ENCODE data around the gene RPS6KA5.

RPS6KA5 gene

DNA sequence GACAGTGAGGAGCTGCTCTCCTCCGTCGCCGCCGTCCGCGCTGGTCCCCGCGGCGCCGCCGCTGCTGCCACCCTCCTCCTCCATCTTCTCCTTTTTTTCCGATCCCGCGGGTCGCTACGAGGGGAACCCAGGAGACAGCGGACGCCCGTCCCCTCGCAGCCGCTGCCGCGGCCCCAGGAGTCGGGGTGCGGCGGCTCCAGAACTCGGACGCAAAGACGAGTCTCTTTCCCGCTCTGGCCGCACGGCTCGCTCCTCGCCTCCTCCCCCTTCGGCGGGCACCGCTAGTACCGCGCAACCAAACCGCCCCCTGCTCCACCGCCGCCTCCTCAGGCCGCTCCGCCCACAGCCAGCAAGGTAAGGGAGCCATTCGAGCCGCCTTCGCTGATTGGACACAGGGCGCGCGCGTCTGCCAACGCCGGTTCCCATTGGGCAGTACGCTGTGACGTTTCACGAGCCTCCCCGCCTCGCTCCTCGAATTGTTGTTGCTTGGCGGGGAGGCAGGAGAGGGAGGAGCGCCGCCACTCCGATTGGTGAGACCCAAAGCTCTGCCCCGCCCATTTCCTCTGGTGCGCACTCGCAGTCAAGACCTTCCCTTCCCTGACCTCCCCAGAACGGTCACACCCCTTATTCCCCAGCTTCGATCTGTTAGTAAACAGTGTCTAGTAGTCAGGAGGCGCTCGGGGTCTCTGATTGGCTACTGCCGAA, at the start of gene RPS6KA5:
Gene RPS6KA5, minus strand, starts transcription at position 291 of the 705 bp plus-strand sequence. Its CDS starts 207 bp downstream, at position 84.
- Histone ChIP-seq H3K9ac (ENCODE audit: low read length) (peak within 1 kb of the TSS; percentile 86), H3K79me2 (ENCODE audit: low read length) (peaks cover 22% of the 10 kb centered on the region)
- TF ChIP-seq, protein P1, sequence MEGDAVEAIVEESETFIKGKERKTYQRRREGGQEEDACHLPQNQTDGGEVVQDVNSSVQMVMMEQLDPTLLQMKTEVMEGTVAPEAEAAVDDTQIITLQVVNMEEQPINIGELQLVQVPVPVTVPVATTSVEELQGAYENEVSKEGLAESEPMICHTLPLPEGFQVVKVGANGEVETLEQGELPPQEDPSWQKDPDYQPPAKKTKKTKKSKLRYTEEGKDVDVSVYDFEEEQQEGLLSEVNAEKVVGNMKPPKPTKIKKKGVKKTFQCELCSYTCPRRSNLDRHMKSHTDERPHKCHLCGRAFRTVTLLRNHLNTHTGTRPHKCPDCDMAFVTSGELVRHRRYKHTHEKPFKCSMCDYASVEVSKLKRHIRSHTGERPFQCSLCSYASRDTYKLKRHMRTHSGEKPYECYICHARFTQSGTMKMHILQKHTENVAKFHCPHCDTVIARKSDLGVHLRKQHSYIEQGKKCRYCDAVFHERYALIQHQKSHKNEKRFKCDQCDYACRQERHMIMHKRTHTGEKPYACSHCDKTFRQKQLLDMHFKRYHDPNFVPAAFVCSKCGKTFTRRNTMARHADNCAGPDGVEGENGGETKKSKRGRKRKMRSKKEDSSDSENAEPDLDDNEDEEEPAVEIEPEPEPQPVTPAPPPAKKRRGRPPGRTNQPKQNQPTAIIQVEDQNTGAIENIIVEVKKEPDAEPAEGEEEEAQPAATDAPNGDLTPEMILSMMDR (IDR thresholded peaks at IDR 0.05; ENCODE audit: low read length) = no peak
- TF ChIP-seq EZH2phosphoT487 (IDR thresholded peaks at IDR 0.05; ENCODE audit: low read length) = no peak
- no peak for TF ChIP-seq EZH2 (optimal IDR thresholded peaks at IDR 0.05; ENCODE audit: low read depth, low read length)

DNA sequence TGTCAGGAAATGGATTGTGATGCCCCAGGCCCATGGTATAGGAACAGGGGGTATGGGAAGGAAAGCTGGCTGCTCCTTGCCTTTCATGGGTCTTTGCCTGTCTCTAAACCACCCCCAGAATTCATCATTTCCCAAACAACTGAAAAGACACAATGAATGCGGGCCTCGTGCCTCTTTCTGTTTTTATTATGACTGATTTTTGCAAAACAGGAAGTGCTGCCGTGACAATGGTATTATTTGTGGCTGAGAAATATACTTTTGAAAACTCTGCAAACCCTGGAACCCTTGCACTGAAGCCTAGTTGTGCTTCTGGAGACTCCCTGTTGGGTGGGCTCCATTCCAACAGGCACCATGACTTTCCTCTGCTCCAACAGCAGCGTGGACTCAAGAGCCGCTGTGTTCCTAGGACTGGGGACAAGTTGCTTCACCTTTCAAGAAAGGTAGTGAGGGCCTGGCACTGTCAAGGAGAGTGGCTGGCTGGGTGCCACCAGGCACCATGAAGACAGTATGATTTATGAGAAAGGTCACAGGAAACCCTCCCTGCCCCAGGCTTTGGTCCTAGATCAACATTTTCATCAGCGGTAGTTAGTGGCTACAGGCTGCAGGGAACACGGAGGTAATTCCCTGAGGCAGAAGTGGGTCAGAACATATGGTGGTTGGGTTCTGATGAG, 48.6 kb upstream of the RPS6KA5 start:
- Histone ChIP-seq H3K4me2 (ENCODE audit: low read depth, low read length) (no peak overlapping the region), H3K36me3 (replicated peaks; ENCODE audit: insufficient read depth, low read length) (no peaks in the 10 kb centered on the region), H3K9ac (ENCODE audit: low read length) (no peak overlapping the region)

More for the DNA sequence above, at the start of gene RPS6KA5:
- H3K4me2 ChIP-seq (ENCODE audit: low read depth, low read length) = peak within 1 kb of the TSS; percentile 86
- H3K27me3 ChIP-seq (replicated peaks; ENCODE audit: insufficient read depth, low read length) = no peaks in the 10 kb centered on the region
- H4K20me1 ChIP-seq (ENCODE audit: insufficient read depth, low read length) = no peaks in the 10 kb centered on the region
- no peaks in the 10 kb centered on the region; the same call in 1 of the 2 replicates for H3F3A ChIP-seq (ENCODE audit: insufficient read depth, low read length)
- peak; percentile 98 for DNase-seq
- H3K9me2 ChIP-seq (replicated peaks; ENCODE audit: insufficient read depth, low read length) = no peaks in the 10 kb centered on the region
- H3K4me1 ChIP-seq (ENCODE audit: low read length) = peaks cover 14% of the 10 kb centered on the region; the same call in 1 of the 2 replicates
- peak within 1 kb of the TSS; percentile 73 for H3K4me3 ChIP-seq (ENCODE audit: low read length)
- no peaks in the 10 kb centered on the region for H3K9me3 ChIP-seq (replicated peaks; ENCODE audit: insufficient read depth, low read length)
- H3K27ac ChIP-seq (ENCODE audit: low read length) = peak within 1 kb of the TSS; percentile 89
- peak within 1 kb of the TSS; percentile 69 for H2AFZ ChIP-seq (ENCODE audit: low read length)
- H3K36me3 ChIP-seq (replicated peaks; ENCODE audit: insufficient read depth, low read length) = no peaks in the 10 kb centered on the region

DNA sequence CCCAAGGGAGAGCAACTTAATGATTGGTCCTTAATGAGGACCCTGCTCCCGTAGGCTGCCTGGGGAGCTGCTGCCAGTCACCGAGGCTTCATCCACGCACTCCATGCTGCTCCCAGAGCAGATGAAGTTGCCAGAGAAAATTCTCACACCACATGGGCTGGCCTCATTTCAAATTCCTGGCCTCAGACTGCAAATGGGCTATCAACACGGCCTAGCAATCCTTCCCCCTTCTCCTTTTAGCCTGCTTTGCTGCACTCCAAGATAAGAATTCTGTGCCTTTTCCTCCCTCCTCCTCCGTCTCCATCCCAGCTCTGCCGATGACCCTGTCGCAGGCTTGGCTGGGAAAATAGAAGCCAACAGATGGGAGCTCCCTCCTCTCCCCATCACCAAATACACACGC, 42.7 kb upstream of the RPS6KA5 start:
- H3K27me3 ChIP-seq (replicated peaks; ENCODE audit: insufficient read depth, low read length) = no peaks in the 10 kb centered on the region
- H3K27ac ChIP-seq (ENCODE audit: low read length) = no peak overlapping the region

More for the DNA sequence above, 48.6 kb upstream of the RPS6KA5 start:
- Histone ChIP-seq H3K4me1 (ENCODE audit: low read length) (no peaks in the 10 kb centered on the region), H3K9me2 (replicated peaks; ENCODE audit: insufficient read depth, low read length) (no peaks in the 10 kb centered on the region), H4K20me1 (ENCODE audit: insufficient read depth, low read length) (no peaks in the 10 kb centered on the region), H2AFZ (ENCODE audit: low read length) (no peak overlapping the region), H3K27me3 (replicated peaks; ENCODE audit: insufficient read depth, low read length) (no peaks in the 10 kb centered on the region), H3F3A (ENCODE audit: insufficient read depth, low read length) (peaks cover 7% of the 10 kb centered on the region; the same call in 1 of the 2 replicates), H3K79me2 (ENCODE audit: low read length) (no peaks in the 10 kb centered on the region), H3K9me3 (replicated peaks; ENCODE audit: insufficient read depth, low read length) (no peaks in the 10 kb centered on the region), H3K27ac (ENCODE audit: low read length) (no peak overlapping the region), H3K4me3 (ENCODE audit: low read length) (no peak overlapping the region)
- TF ChIP-seq EZH2phosphoT487 (IDR thresholded peaks at IDR 0.05; ENCODE audit: low read length) (no peak), EZH2 (optimal IDR thresholded peaks at IDR 0.05; ENCODE audit: low read depth, low read length) (no peak)
- TF ChIP-seq, protein P1 (IDR thresholded peaks at IDR 0.05; ENCODE audit: low read length) = no peak
- no peak for DNase-seq

More for the DNA sequence above, 42.7 kb upstream of the RPS6KA5 start:
- Histone ChIP-seq H3K4me1 (ENCODE audit: low read length) (no peaks in the 10 kb centered on the region), H2AFZ (ENCODE audit: low read length) (no peak overlapping the region), H3K36me3 (replicated peaks; ENCODE audit: insufficient read depth, low read length) (no peaks in the 10 kb centered on the region), H3F3A (ENCODE audit: insufficient read depth, low read length) (no peaks in the 10 kb centered on the region), H3K9me3 (replicated peaks; ENCODE audit: insufficient read depth, low read length) (no peaks in the 10 kb centered on the region), H3K4me3 (ENCODE audit: low read length) (no peak overlapping the region), H3K9me2 (replicated peaks; ENCODE audit: insufficient read depth, low read length) (no peaks in the 10 kb centered on the region), H4K20me1 (ENCODE audit: insufficient read depth, low read length) (no peaks in the 10 kb centered on the region), H3K9ac (ENCODE audit: low read length) (no peak overlapping the region), H3K4me2 (ENCODE audit: low read depth, low read length) (no peak overlapping the region), H3K79me2 (ENCODE audit: low read length) (no peaks in the 10 kb centered on the region)
- no peak for DNase-seq
- TF ChIP-seq EZH2phosphoT487 (IDR thresholded peaks at IDR 0.05; ENCODE audit: low read length) (no peak), EZH2 (optimal IDR thresholded peaks at IDR 0.05; ENCODE audit: low read depth, low read length) (no peak)
- TF ChIP-seq, protein P1 (IDR thresholded peaks at IDR 0.05; ENCODE audit: low read length) = no peak
